ENCODE results near the gene SEPTIN6. TPM values are rescaled to one million over a fixed set of nuclear protein-coding genes. Genes with fewer than 3 reads are reported as not detected.

Gene SEPTIN6
- total and polyA plus RNA-seq, 2 of the 13 experiments (the other 11 are each of a cell fraction or from before 2014, with no cell fraction given): 21.7 to 38.3 TPM

GRCh38 chrX:119661486-119661885, 31.5 kb downstream of the SEPTIN6 start:
- Histone ChIP-seq H3K27me3 (ENCODE audit: control insufficient read depth in 1 of 2, insufficient read depth in 2 of 2, low read length in 2 of 2) (no peaks in the 10 kb centered on the region), H3K27ac (ENCODE audit: extremely low read length, insufficient read depth, low read length) (no peak overlapping the region), H3K36me3 (replicated peaks in 1 of 2; ENCODE audit: control insufficient read depth in 1 of 2, insufficient read depth in 2 of 2, low read length in 2 of 2) (peaks cover 0 to 7% of the 10 kb centered on the region in 2 experiments; a peak in 2 of 5 replicates), H3K4me3 (replicated peaks in 1 of 3; ENCODE audit: insufficient read depth in 1 of 3, low read depth in 2 of 3, low read length in 3 of 3) (no peak overlapping the region), H3K4me2 (ENCODE audit: low read depth, low read length) (no peak overlapping the region), H3K9ac (ENCODE audit: insufficient read depth, low read depth, low read length) (no peak overlapping the region), H3K79me2 (ENCODE audit: insufficient read depth, low read length) (no peaks in the 10 kb centered on the region), H3K4me1 (ENCODE audit: insufficient read depth, low read length) (no peaks in the 10 kb centered on the region), H3K9me3 (ENCODE audit: low read length) (no peaks in the 10 kb centered on the region), H2AFZ (ENCODE audit: low read length) (no peak overlapping the region), H4K20me1 (ENCODE audit: insufficient read depth, low read length) (no peaks in the 10 kb centered on the region)
- BruUV-seq (replicated peaks): no TSS peak
- TF ChIP-seq ZNF781 (CRISPR knock-in tag; IDR thresholded peaks at IDR 0.05; ENCODE audit: borderline replicate concordance, not compliant biosample characterization) (no peak), MNT (IDR thresholded peaks at IDR 0.05) (peak; percentile 55), KDM5A (IDR thresholded peaks at IDR 0.05; ENCODE audit: borderline replicate concordance, low read length) (no peak), MLXIP (CRISPR knock-in tag; IDR thresholded peaks at IDR 0.05; ENCODE audit: borderline replicate concordance) (no peak), PAXIP1 (CRISPR knock-in tag; conservative IDR thresholded peaks at IDR 0.05) (no peak)
- no peak for FAIRE-seq
- WGBS (ENCODE audit: low lambda C conversion rate): 100% methylated on average over 4 of the region's 4 CpGs
- intact Hi-C loops (cut with micrococcal nuclease; ENCODE audit: unreplicated experiment) (no loop called here), in situ Hi-C loops (cut with HindIII; ENCODE audit: extremely low pct_ligation_motif_present, low pct_unique_long_range_greater_than_20kb) (no loop called here)
- ChIA-PET CTCF (ENCODE audit: low intra/inter-chr PET ratio, low total read pairs) (no interaction called here), POLR2A (interaction anchor here (0.6 kb wide), 1 partner anchor 32 kb away, joined by 3 read pairs; no protein-coding TSS in a partner anchor)
- DNase-seq (ENCODE audit: low spot score): no peak
- ATAC-seq: no peak

Data from HepG2 (cell line).